ENCODE measurements around the gene UEVLD.
A peak's percentile ranks its signal among the peaks of the same experiment; 100 is the strongest.

The UEVLD gene

GRCh38 chr11:18588297-18589252, at the start of gene UEVLD:
UEVLD (minus strand) TSS chr11:18588734; CDS start chr11:18588654, 80 bp downstream.
- H3K9ac ChIP-seq (ENCODE audit: low read depth, low read length, poor library complexity, severe bottlenecking) = peak within 1 kb of the TSS; percentile 83
- 0 out of 2 replicates have a peak, but pooled peaks cover 4% of the 10 kb centered on the region for H3F3A ChIP-seq (ENCODE audit: low read depth)
- H3K4me2 ChIP-seq (ENCODE audit: low read depth, low read length, poor library complexity, severe bottlenecking) = peak within 1 kb of the TSS; percentile 79
- no peaks in the 10 kb centered on the region for H3K9me2 ChIP-seq (replicated peaks; ENCODE audit: low read depth, low read length)
- peaks cover 18% of the 10 kb centered on the region for H3K4me1 ChIP-seq (ENCODE audit: insufficient read depth, low read length, poor library complexity, severe bottlenecking)
- no peaks in the 10 kb centered on the region for H3K9me3 ChIP-seq (ENCODE audit: insufficient read depth, low read depth, low read length)
- H4K20me1 ChIP-seq (ENCODE audit: insufficient read depth, low read length, poor library complexity, severe bottlenecking) = no peaks in the 10 kb centered on the region
- TF ChIP-seq EZH2phosphoT487 (IDR thresholded peaks at IDR 0.05; ENCODE audit: borderline replicate concordance) = no peak
- TF ChIP-seq CTCF (conservative IDR thresholded peaks at IDR 0.05; ENCODE audit: low read length) = no peak
- H3K36me3 ChIP-seq (ENCODE audit: insufficient read depth, low read length) = no peaks in the 10 kb centered on the region
- peaks cover 9% of the 10 kb centered on the region; the same call in 1 of the 2 replicates for H3K79me2 ChIP-seq (ENCODE audit: insufficient read depth, low read length)
- H3K27me3 ChIP-seq (ENCODE audit: insufficient read depth, low read length, poor library complexity, severe bottlenecking) = no peaks in the 10 kb centered on the region
- peak within 1 kb of the TSS; percentile 81 for H3K4me3 ChIP-seq (ENCODE audit: low read length, poor library complexity, severe bottlenecking)
- peak within 1 kb of the TSS; percentile 75 for H2AFZ ChIP-seq (ENCODE audit: low read length)

- H2AFZ ChIP-seq (ENCODE audit: low read length) = peak within 1 kb of the TSS; percentile 91
- peak within 1 kb of the TSS; percentile 89 for H3K4me3 ChIP-seq (ENCODE audit: low read length, poor library complexity, severe bottlenecking)
- no peaks in the 10 kb centered on the region for H3K9me3 ChIP-seq (ENCODE audit: insufficient read depth, low read depth, low read length)
- no peaks in the 10 kb centered on the region for H3K27me3 ChIP-seq (ENCODE audit: insufficient read depth, low read length, poor library complexity, severe bottlenecking)
- H3K79me2 ChIP-seq (ENCODE audit: insufficient read depth, low read length) = peaks cover 41% of the 10 kb centered on the region
- TF ChIP-seq CTCF (conservative IDR thresholded peaks at IDR 0.05; ENCODE audit: low read length) (no peak), EZH2phosphoT487 (IDR thresholded peaks at IDR 0.05; ENCODE audit: borderline replicate concordance) (no peak)
- peaks cover 23% of the 10 kb centered on the region for H3K4me1 ChIP-seq (ENCODE audit: insufficient read depth, low read length, poor library complexity, severe bottlenecking)
- H3K36me3 ChIP-seq (ENCODE audit: insufficient read depth, low read length) = no peaks in the 10 kb centered on the region
- H3K4me2 ChIP-seq (ENCODE audit: low read depth, low read length, poor library complexity, severe bottlenecking) = peak within 1 kb of the TSS; percentile 98
- peaks cover 18% of the 10 kb centered on the region for H4K20me1 ChIP-seq (ENCODE audit: insufficient read depth, low read length, poor library complexity, severe bottlenecking)
- H3K9ac ChIP-seq (ENCODE audit: low read depth, low read length, poor library complexity, severe bottlenecking) = peak within 1 kb of the TSS; percentile 89
- no peaks in the 10 kb centered on the region for H3F3A ChIP-seq (ENCODE audit: low read depth)
- no peaks in the 10 kb centered on the region for H3K9me2 ChIP-seq (replicated peaks; ENCODE audit: low read depth, low read length)
These were observed 45.9 kb upstream of the UEVLD start, which contains the start of gene SPTY2D1 for GRCh38 chr11:18634140-18635032. SPTY2D1 (minus strand) TSS chr11:18634342; CDS start chr11:18634257, 85 bp downstream.

Measured in Loucy (cell line).